Keratinocyte (primary cell): ENCODE results near the gene MYPN. TPM values are rescaled to one million over a fixed set of nuclear protein-coding genes. Genes with fewer than 3 reads are reported as not detected.

Source experiments
- DNase-seq: peaks from one replicate; pipeline ENCODE4 v3.0.0-alpha.2; 2011; ENCODE audit warnings: low read depth, missing footprints, low spot score
- FAIRE-seq: peaks from 2 replicates; lab custom pipeline; 2011; peaks lifted over from hg19 to GRCh38; lab: Jason Lieb, UNC
- H2AFZ ChIP-seq: 2 replicates; pipeline ENCODE4 v1.6.0; 2012; ENCODE audit warnings: low read length, control low read depth, inconsistent platforms; ENCODE audit not compliant: control insufficient read depth
- H3K27ac ChIP-seq: 2 replicates; pipeline ENCODE4 v1.5.1; 2011; ENCODE audit warnings: low read length; ENCODE audit not compliant: control insufficient read depth, insufficient read depth
- H3K27me3 ChIP-seq: 3 replicates; pipeline ENCODE4 v1.6.0; 2011; ENCODE audit warnings: low read length; ENCODE audit not compliant: control insufficient read depth, insufficient read depth; ENCODE audit errors: extremely low read depth
- H3K36me3 ChIP-seq, 2 experiments: 2 replicates in 1 of 2; 3 replicates in 1 of 2; pipeline ENCODE4 v1.5.1; 2011; ENCODE audit warnings: low read length in 2 of 2, mild to moderate bottlenecking in 1 of 2; ENCODE audit not compliant: control insufficient read depth in 2 of 2, insufficient read depth in 2 of 2; ENCODE audit errors: extremely low read depth in 1 of 2
- H3K4me1 ChIP-seq: 3 replicates; pipeline ENCODE4 v1.5.1; 2011; ENCODE audit warnings: low read length; ENCODE audit not compliant: control insufficient read depth, insufficient read depth; ENCODE audit errors: extremely low read depth
- H3K4me2 ChIP-seq: 3 replicates; pipeline ENCODE4 v1.6.0; 2011; ENCODE audit warnings: low read depth, low read length; ENCODE audit not compliant: control insufficient read depth, insufficient read depth; ENCODE audit errors: extremely low read depth
- H3K4me3 ChIP-seq, 3 experiments: fragments of 200-600 bp in 1 of 3; sonication (generic) in 1 of 3; 2 replicates in 2 of 3; 3 replicates in 1 of 3; pipeline ENCODE4 v1.5.1; 2011 to 2016; ENCODE audit warnings: low read length in 3 of 3, mild to moderate bottlenecking in 3 of 3, control low read depth in 2 of 3, inconsistent platforms in 1 of 3, low read depth in 1 of 3, mixed read lengths in 1 of 3, mixed run types in 1 of 3, moderate library complexity in 1 of 3; ENCODE audit not compliant: control insufficient read depth in 2 of 3, insufficient read depth in 2 of 3; ENCODE audit errors: extremely low read depth in 1 of 3
- H3K79me2 ChIP-seq: 2 replicates; pipeline ENCODE4 v1.6.0; 2012; ENCODE audit warnings: low read length; ENCODE audit not compliant: control insufficient read depth, insufficient read depth
- H3K9ac ChIP-seq: 3 replicates; pipeline ENCODE4 v1.6.0; 2011; ENCODE audit warnings: low read length; ENCODE audit not compliant: control insufficient read depth, insufficient read depth; ENCODE audit errors: extremely low read depth
- H3K9me1 ChIP-seq: 3 replicates; pipeline ENCODE4 v1.6.0; 2011; ENCODE audit warnings: low read length; ENCODE audit not compliant: control insufficient read depth, insufficient read depth; ENCODE audit errors: extremely low read depth
- H3K9me3 ChIP-seq: 2 replicates; pipeline ENCODE4 v1.5.1; 2012; ENCODE audit warnings: low read depth, low read length; ENCODE audit not compliant: control insufficient read depth
- H4K20me1 ChIP-seq: 3 replicates; pipeline ENCODE4 v1.6.0; 2011; ENCODE audit warnings: low read length; ENCODE audit not compliant: control insufficient read depth, insufficient read depth; ENCODE audit errors: extremely low read depth
- EZH2 ChIP-seq: IDR thresholded peaks from one replicate; pipeline ENCODE4 v1.6.1; 2012; ENCODE audit warnings: inconsistent platforms, mild to moderate bottlenecking, low read length, moderate library complexity
- dilution Hi-C: fragments of 300-500 bp; cut with MboI; formaldehyde crosslinking; loops from one replicate; pipeline ENCODE4 v1.7.0; 2020; ENCODE audit warnings: low sequenced_read_pairs; ENCODE audit not compliant: extremely low pct_ligation_motif_present
- polyA plus RNA-seq, 5 experiments: library from polyadenylated mRNA; depleted of rRNA in 3 of 5; stranded (reverse) in 3 of 5; stranded (forward) in 1 of 5; unstranded in 1 of 5; fragments of >200 nt; gene quantifications; 1 replicate in 1 of 5; 2 replicates in 3 of 5; 3 replicates in 1 of 5; pipeline versions ENCODE4 v1.2.1 to v1.2.3, GENCODE V29; 2011 to 2012; ENCODE audit warnings: missing spikeins in 2 of 5, low read depth in 1 of 5, low replicate concordance in 1 of 5
- TF ChIP-seq, protein P1 (sequence below), 3 experiments: IDR thresholded peaks in 1 of 3; conservative IDR thresholded peaks in 1 of 3; optimal IDR thresholded peaks in 1 of 3; 2 replicates in 2 of 3; 3 replicates in 1 of 3; pipeline versions ENCODE3 to v1.5.1; 2011; ENCODE audit warnings: low read length in 3 of 3, mild to moderate bottlenecking in 3 of 3, moderate library complexity in 2 of 3, control low read depth in 1 of 3, inconsistent platforms in 1 of 3; ENCODE audit not compliant: insufficient read depth in 2 of 3; ENCODE audit errors: extremely low read depth in 1 of 3

The MYPN gene
- polyA plus RNA-seq, 1 donor (not counting 4 experiments of a cell fraction or from before 2014, with no cell fraction given) = 0.42 TPM

DNA sequence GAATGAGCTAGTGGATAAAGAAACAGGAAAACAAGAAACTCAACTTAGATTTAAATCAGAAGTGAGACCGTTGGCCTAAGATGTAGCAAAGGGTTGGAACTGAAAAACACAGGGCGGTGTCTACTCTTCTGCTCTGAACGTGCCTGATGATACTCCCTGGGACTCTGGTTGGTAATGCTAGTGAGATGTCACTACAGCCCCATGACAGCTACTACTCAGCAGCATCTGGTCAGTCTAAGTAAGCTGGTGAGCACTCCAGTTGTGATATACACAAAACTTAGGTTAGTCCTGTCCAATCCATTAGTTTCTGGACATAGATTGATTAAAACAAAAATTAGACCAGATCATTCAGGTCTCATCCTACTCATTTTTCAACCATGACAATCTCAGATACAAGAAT, 15.4 kb downstream of the MYPN start:
- H3K4me3 ChIP-seq = no peak overlapping the region
- TF ChIP-seq EZH2 = no peak
- TF ChIP-seq, protein P1, sequence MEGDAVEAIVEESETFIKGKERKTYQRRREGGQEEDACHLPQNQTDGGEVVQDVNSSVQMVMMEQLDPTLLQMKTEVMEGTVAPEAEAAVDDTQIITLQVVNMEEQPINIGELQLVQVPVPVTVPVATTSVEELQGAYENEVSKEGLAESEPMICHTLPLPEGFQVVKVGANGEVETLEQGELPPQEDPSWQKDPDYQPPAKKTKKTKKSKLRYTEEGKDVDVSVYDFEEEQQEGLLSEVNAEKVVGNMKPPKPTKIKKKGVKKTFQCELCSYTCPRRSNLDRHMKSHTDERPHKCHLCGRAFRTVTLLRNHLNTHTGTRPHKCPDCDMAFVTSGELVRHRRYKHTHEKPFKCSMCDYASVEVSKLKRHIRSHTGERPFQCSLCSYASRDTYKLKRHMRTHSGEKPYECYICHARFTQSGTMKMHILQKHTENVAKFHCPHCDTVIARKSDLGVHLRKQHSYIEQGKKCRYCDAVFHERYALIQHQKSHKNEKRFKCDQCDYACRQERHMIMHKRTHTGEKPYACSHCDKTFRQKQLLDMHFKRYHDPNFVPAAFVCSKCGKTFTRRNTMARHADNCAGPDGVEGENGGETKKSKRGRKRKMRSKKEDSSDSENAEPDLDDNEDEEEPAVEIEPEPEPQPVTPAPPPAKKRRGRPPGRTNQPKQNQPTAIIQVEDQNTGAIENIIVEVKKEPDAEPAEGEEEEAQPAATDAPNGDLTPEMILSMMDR (optimal IDR thresholded peaks at IDR 0.05 in 1 of 3, IDR thresholded peaks at IDR 0.05 in 1 of 3, conservative IDR thresholded peaks at IDR 0.05 in 1 of 3; ENCODE audit: extremely low read depth in 1 of 3, insufficient read depth in 2 of 3, low read length in 3 of 3) = no peak
- H3K9me3 ChIP-seq = no peaks in the 10 kb centered on the region
- H3K36me3 ChIP-seq = no peaks in the 10 kb centered on the region
- no peaks in the 10 kb centered on the region for H3K4me1 ChIP-seq
- H3K4me2 ChIP-seq = no peak overlapping the region
- no peaks in the 10 kb centered on the region for H3K27me3 ChIP-seq
- H3K79me2 ChIP-seq = no peaks in the 10 kb centered on the region
- H3K9ac ChIP-seq = no peak overlapping the region
- no peak overlapping the region for H2AFZ ChIP-seq
- no peaks in the 10 kb centered on the region for H3K9me1 ChIP-seq
- dilution Hi-C loops = no loop called here
- no peaks in the 10 kb centered on the region for H4K20me1 ChIP-seq
- FAIRE-seq (no peak), DNase-seq (no peak)
- no peak overlapping the region for H3K27ac ChIP-seq

DNA sequence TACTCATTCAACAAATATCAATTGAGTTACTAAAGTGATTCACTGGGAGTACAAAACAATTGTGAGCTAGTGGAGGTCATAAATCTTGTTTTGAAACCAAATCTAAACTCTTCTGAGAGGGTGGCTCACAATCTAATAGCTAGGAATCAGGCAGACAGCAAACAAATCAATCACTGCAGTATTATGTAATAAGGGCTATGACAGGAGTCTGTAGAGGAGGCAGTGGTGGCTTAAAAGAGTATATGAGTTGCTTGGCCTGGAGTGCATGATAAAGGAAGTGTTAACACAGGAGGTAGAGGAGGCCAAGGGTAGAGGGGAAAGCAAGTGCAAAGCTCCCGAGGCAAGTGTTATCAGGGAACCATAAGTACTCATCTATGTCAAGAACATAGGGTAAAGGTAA, 16.5 kb downstream of the MYPN start:
- Histone ChIP-seq H3K9me3 (no peaks in the 10 kb centered on the region), H2AFZ (no peak overlapping the region), H4K20me1 (no peaks in the 10 kb centered on the region), H3K9me1 (no peaks in the 10 kb centered on the region), H3K79me2 (no peaks in the 10 kb centered on the region), H3K4me2 (no peak overlapping the region), H3K27me3 (no peaks in the 10 kb centered on the region), H3K27ac (no peak overlapping the region), H3K9ac (no peak overlapping the region), H3K4me3 (no peak overlapping the region), H3K36me3 (no peaks in the 10 kb centered on the region), H3K4me1 (no peaks in the 10 kb centered on the region)
- FAIRE-seq (no peak), DNase-seq (no peak)
- TF ChIP-seq, protein P1 (optimal IDR thresholded peaks at IDR 0.05 in 1 of 3, IDR thresholded peaks at IDR 0.05 in 1 of 3, conservative IDR thresholded peaks at IDR 0.05 in 1 of 3; ENCODE audit: extremely low read depth in 1 of 3, insufficient read depth in 2 of 3, low read length in 3 of 3) = no peak
- TF ChIP-seq EZH2 = no peak
- dilution Hi-C loops = no loop called here
